Measurements from ENCODE around the gene FRY. TPM values are rescaled to one million over a fixed set of nuclear protein-coding genes. Genes with fewer than 3 reads are reported as not detected.

The FRY gene
- total RNA-seq, 1 donor = 12.3 TPM

GRCh38 chr13:32175307-32175706 lies 143.7 kb downstream of the FRY start:
- no peaks in the 10 kb centered on the region for H3K27me3 ChIP-seq (ENCODE audit: insufficient read depth, low read length)
- H4K20me1 ChIP-seq (ENCODE audit: insufficient read depth, low read length) = no peaks in the 10 kb centered on the region

GRCh38 chr13:32175943-32176342 lies 144.4 kb downstream of the FRY start:
- H2AFZ ChIP-seq (ENCODE audit: low read length) = no peak overlapping the region
- no peaks in the 10 kb centered on the region for H3K9me3 ChIP-seq (ENCODE audit: low read depth, low read length)
- no peak overlapping the region for H3K4me3 ChIP-seq (ENCODE audit: insufficient read depth, low read length)
- H3K79me2 ChIP-seq (ENCODE audit: insufficient read depth, low read length) = no peaks in the 10 kb centered on the region
- DNase-seq (ENCODE audit: insufficient read length, low spot score, missing footprints) = no peak
- no peaks in the 10 kb centered on the region for H4K20me1 ChIP-seq (ENCODE audit: insufficient read depth, low read length)
- H3K27me3 ChIP-seq (ENCODE audit: insufficient read depth, low read length) = no peaks in the 10 kb centered on the region
- no peaks in the 10 kb centered on the region for H3K36me3 ChIP-seq (ENCODE audit: insufficient read depth, low read length)
- no peaks in the 10 kb centered on the region for H3K4me1 ChIP-seq (ENCODE audit: insufficient read depth, low read length)
- H3K27ac ChIP-seq (ENCODE audit: low read depth, low read length) = no peak overlapping the region
- TF ChIP-seq, protein P1, sequence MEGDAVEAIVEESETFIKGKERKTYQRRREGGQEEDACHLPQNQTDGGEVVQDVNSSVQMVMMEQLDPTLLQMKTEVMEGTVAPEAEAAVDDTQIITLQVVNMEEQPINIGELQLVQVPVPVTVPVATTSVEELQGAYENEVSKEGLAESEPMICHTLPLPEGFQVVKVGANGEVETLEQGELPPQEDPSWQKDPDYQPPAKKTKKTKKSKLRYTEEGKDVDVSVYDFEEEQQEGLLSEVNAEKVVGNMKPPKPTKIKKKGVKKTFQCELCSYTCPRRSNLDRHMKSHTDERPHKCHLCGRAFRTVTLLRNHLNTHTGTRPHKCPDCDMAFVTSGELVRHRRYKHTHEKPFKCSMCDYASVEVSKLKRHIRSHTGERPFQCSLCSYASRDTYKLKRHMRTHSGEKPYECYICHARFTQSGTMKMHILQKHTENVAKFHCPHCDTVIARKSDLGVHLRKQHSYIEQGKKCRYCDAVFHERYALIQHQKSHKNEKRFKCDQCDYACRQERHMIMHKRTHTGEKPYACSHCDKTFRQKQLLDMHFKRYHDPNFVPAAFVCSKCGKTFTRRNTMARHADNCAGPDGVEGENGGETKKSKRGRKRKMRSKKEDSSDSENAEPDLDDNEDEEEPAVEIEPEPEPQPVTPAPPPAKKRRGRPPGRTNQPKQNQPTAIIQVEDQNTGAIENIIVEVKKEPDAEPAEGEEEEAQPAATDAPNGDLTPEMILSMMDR (IDR thresholded peaks at IDR 0.05; ENCODE audit: extremely low read depth, low read depth, low read length) = no peak
- no peak overlapping the region for H3K4me2 ChIP-seq (ENCODE audit: insufficient read depth, low read length)

More at GRCh38 chr13:32175307-32175706, 143.7 kb downstream of the FRY start:
- no peak overlapping the region for H2AFZ ChIP-seq (ENCODE audit: low read length)
- H3K27ac ChIP-seq (ENCODE audit: low read depth, low read length) = no peak overlapping the region
- H3K9me3 ChIP-seq (ENCODE audit: low read depth, low read length) = no peaks in the 10 kb centered on the region
- H3K4me1 ChIP-seq (ENCODE audit: insufficient read depth, low read length) = no peaks in the 10 kb centered on the region
- H3K4me2 ChIP-seq (ENCODE audit: insufficient read depth, low read length) = no peak overlapping the region
- H3K4me3 ChIP-seq (ENCODE audit: insufficient read depth, low read length) = no peak overlapping the region
- H3K36me3 ChIP-seq (ENCODE audit: insufficient read depth, low read length) = no peaks in the 10 kb centered on the region
- TF ChIP-seq, protein P1 (IDR thresholded peaks at IDR 0.05; ENCODE audit: extremely low read depth, low read depth, low read length) = no peak
- DNase-seq (ENCODE audit: insufficient read length, low spot score, missing footprints) = no peak
- H3K79me2 ChIP-seq (ENCODE audit: insufficient read depth, low read length) = no peaks in the 10 kb centered on the region

DNA sequence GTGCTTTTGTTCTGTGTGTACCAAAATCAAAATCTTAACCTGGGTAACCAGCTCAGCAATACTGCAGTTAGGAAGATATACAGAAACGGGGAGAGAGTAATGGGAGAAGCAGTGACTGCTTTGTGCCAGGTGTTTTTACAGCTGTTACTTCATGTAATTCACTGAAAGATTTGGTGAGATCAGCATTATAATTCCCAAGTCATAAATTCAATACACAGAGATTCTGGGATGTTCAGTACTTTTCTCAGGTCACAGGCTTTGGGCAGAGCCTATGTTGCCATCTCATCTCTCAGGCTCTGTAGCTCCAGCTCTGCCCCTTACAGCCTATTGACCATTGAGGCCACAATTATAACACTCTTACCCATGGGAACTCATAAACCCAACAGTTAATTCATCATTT lies 145.1 kb downstream of the FRY start:
- H3K79me2 ChIP-seq (ENCODE audit: insufficient read depth, low read length) = no peaks in the 10 kb centered on the region
- DNase-seq (ENCODE audit: insufficient read length, low spot score, missing footprints) = no peak
- H3K4me2 ChIP-seq (ENCODE audit: insufficient read depth, low read length) = no peak overlapping the region
- no peak overlapping the region for H2AFZ ChIP-seq (ENCODE audit: low read length)
- no peaks in the 10 kb centered on the region for H4K20me1 ChIP-seq (ENCODE audit: insufficient read depth, low read length)
- H3K36me3 ChIP-seq (ENCODE audit: insufficient read depth, low read length) = no peaks in the 10 kb centered on the region
- no peak overlapping the region for H3K27ac ChIP-seq (ENCODE audit: low read depth, low read length)
- no peaks in the 10 kb centered on the region for H3K9me3 ChIP-seq (ENCODE audit: low read depth, low read length)
- H3K27me3 ChIP-seq (ENCODE audit: insufficient read depth, low read length) = no peaks in the 10 kb centered on the region
- no peak overlapping the region for H3K4me3 ChIP-seq (ENCODE audit: insufficient read depth, low read length)
- TF ChIP-seq, protein P1 (IDR thresholded peaks at IDR 0.05; ENCODE audit: extremely low read depth, low read depth, low read length) = no peak
- no peaks in the 10 kb centered on the region for H3K4me1 ChIP-seq (ENCODE audit: insufficient read depth, low read length)

GRCh38 chr13:32178763-32179162 lies 147.2 kb downstream of the FRY start:
- H4K20me1 ChIP-seq (ENCODE audit: insufficient read depth, low read length) = no peaks in the 10 kb centered on the region
- no peak overlapping the region for H3K4me2 ChIP-seq (ENCODE audit: insufficient read depth, low read length)
- no peak overlapping the region for H3K27ac ChIP-seq (ENCODE audit: low read depth, low read length)
- H3K4me3 ChIP-seq (ENCODE audit: insufficient read depth, low read length) = no peak overlapping the region
- H2AFZ ChIP-seq (ENCODE audit: low read length) = no peak overlapping the region
- H3K27me3 ChIP-seq (ENCODE audit: insufficient read depth, low read length) = no peaks in the 10 kb centered on the region
- no peak for DNase-seq (ENCODE audit: insufficient read length, low spot score, missing footprints)
- TF ChIP-seq, protein P1 (IDR thresholded peaks at IDR 0.05; ENCODE audit: extremely low read depth, low read depth, low read length) = no peak
- no peaks in the 10 kb centered on the region for H3K79me2 ChIP-seq (ENCODE audit: insufficient read depth, low read length)
- H3K4me1 ChIP-seq (ENCODE audit: insufficient read depth, low read length) = no peaks in the 10 kb centered on the region
- no peaks in the 10 kb centered on the region for H3K9me3 ChIP-seq (ENCODE audit: low read depth, low read length)
- H3K36me3 ChIP-seq (ENCODE audit: insufficient read depth, low read length) = no peaks in the 10 kb centered on the region
